ENCODE measurements around the gene SMAD7. TPM values are rescaled to one million over a fixed set of nuclear protein-coding genes. Genes with fewer than 3 reads are reported as not detected.

The SMAD7 gene
- total and polyA plus RNA-seq, 2 experiments from 2014 or later: 11.8 to 29.8 TPM

DNA sequence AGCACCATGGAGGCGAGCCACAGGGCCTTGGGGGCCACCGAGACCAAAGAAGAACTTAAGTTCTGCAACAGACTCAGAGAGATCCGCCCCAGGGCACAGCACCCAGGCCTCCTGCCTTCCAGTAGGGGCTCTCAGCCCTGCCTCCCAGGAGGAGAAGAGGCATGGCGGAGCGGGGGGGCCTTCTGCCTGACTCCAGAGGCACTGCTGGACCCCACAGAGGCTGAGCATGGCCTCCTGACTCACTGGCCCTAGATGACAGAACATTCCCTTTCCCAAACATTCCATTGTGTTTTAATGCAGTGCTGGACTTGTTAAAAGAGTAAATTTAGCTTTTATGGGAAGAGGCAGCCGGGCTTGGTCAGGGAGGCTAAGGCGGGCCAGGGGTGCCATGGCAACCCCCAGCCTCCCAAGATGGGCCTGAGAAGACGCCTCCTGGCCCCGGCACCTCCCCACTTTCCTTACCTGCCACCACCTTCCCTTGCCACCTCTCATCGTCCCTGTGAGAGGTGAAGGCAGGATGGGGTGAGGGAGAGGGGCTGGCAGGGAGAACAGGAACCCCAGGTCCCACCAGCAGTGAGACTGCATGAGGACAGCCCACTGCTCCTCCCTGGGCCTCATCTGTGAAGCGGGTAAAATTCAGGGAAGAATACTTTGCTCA, 65.4 kb downstream of the SMAD7 start (continued):
- TF ChIP-seq, protein P1, sequence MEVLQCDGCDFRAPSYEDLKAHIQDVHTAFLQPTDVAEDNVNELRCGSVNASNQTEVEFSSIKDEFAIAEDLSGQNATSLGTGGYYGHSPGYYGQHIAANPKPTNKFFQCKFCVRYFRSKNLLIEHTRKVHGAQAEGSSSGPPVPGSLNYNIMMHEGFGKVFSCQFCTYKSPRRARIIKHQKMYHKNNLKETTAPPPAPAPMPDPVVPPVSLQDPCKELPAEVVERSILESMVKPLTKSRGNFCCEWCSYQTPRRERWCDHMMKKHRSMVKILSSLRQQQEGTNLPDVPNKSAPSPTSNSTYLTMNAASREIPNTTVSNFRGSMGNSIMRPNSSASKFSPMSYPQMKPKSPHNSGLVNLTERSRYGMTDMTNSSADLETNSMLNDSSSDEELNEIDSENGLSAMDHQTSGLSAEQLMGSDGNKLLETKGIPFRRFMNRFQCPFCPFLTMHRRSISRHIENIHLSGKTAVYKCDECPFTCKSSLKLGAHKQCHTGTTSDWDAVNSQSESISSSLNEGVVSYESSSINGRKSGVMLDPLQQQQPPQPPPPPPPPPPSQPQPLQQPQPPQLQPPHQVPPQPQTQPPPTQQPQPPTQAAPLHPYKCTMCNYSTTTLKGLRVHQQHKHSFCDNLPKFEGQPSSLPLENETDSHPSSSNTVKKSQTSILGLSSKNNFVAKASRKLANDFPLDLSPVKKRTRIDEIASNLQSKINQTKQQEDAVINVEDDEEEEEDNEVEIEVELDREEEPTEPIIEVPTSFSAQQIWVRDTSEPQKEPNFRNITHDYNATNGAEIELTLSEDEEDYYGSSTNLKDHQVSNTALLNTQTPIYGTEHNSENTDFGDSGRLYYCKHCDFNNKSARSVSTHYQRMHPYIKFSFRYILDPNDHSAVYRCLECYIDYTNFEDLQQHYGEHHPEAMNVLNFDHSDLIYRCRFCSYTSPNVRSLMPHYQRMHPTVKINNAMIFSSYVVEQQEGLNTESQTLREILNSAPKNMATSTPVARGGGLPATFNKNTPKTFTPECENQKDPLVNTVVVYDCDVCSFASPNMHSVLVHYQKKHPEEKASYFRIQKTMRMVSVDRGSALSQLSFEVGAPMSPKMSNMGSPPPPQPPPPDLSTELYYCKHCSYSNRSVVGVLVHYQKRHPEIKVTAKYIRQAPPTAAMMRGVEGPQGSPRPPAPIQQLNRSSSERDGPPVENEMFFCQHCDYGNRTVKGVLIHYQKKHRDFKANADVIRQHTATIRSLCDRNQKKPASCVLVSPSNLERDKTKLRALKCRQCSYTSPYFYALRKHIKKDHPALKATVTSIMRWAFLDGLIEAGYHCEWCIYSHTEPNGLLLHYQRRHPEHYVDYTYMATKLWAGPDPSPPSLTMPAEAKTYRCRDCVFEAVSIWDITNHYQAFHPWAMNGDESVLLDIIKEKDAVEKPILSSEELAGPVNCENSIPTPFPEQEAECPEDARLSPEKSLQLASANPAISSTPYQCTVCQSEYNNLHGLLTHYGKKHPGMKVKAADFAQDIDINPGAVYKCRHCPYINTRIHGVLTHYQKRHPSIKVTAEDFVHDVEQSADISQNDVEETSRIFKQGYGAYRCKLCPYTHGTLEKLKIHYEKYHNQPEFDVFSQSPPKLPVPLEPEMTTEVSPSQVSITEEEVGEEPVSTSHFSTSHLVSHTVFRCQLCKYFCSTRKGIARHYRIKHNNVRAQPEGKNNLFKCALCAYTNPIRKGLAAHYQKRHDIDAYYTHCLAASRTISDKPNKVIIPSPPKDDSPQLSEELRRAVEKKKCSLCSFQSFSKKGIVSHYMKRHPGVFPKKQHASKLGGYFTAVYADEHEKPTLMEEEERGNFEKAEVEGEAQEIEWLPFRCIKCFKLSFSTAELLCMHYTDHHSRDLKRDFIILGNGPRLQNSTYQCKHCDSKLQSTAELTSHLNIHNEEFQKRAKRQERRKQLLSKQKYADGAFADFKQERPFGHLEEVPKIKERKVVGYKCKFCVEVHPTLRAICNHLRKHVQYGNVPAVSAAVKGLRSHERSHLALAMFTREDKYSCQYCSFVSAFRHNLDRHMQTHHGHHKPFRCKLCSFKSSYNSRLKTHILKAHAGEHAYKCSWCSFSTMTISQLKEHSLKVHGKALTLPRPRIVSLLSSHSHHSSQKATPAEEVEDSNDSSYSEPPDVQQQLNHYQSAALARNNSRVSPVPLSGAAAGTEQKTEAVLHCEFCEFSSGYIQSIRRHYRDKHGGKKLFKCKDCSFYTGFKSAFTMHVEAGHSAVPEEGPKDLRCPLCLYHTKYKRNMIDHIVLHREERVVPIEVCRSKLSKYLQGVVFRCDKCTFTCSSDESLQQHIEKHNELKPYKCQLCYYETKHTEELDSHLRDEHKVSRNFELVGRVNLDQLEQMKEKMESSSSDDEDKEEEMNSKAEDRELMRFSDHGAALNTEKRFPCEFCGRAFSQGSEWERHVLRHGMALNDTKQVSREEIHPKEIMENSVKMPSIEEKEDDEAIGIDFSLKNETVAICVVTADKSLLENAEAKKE (CRISPR knock-in tag; IDR thresholded peaks at IDR 0.05): no peak
- TF ChIP-seq JUNB (IDR thresholded peaks at IDR 0.05; ENCODE audit: unreplicated experiment): no peak

DNA sequence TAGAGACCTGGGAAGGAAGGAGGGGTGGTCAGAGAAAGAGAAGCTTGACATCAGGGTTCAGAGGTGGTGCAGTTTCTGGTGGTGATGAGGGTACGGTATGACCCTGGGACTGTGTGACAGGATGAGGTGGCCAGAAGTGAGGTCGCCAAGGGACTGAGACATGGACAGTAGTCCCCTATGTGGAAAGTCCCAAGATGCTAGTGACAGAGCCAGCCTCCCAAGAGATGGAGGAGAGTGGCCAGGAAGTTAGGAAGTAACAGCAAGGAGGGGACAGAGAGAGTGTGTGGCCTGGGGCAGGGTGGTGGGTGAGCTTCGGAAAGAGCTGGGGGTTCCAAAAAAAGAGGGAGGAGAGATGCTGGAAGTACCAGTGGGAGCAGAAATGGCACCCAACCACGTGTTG, 66.0 kb downstream of the SMAD7 start:
- TF ChIP-seq ZNF331 (CRISPR knock-in tag; IDR thresholded peaks at IDR 0.05; ENCODE audit: low read depth): no peak
- no peak for TF ChIP-seq CREB1 (CRISPR knock-in tag; IDR thresholded peaks at IDR 0.05; ENCODE audit: low read depth)
- no peak for TF ChIP-seq STAT1 (IDR thresholded peaks at IDR 0.05; ENCODE audit: unreplicated experiment)
- Mint-ChIP-seq H3K27me3 (ENCODE audit: insufficient read depth, low read depth, poor library complexity) (peaks cover 12% of the 10 kb centered on the region), H3K4me1 (peaks cover 19% of the 10 kb centered on the region), H3K27ac (no peak overlapping the region), H3K9me3 (peaks cover 2% of the 10 kb centered on the region), H3K36me3 (ENCODE audit: low read depth) (no peaks in the 10 kb centered on the region; the same call in 2 of the 3 replicates), H3K4me3 (no peak overlapping the region)
- Histone ChIP-seq H3K79me2 (replicated peaks; ENCODE audit: insufficient read depth) (no peaks in the 10 kb centered on the region), H4K20me1 (replicated peaks; ENCODE audit: insufficient read depth) (no peaks in the 10 kb centered on the region), H3K4me1 (ENCODE audit: insufficient read depth) (peaks cover 2% of the 10 kb centered on the region), H3K27me3 (ENCODE audit: insufficient read depth) (no peaks in the 10 kb centered on the region), H2AFZ (no peak overlapping the region), H3K27ac (ENCODE audit: low read depth) (no peak overlapping the region), H3F3A (replicated peaks; ENCODE audit: low read depth) (no peaks in the 10 kb centered on the region), H3K4me2 (no peak overlapping the region), H3K4me3 (no peak overlapping the region), H3K36me3 (ENCODE audit: insufficient read depth) (no peaks in the 10 kb centered on the region; the same call in 1 of the 2 replicates), H3K9me2 (ENCODE audit: insufficient read depth) (peaks cover under 1% of the 10 kb centered on the region; the same call in 1 of the 2 replicates)
- ATAC-seq: no peak
- no peak for DNase-seq (ENCODE audit: low spot score)
